Activated T-cell treated with anti-CD3 and anti-CD28 coated beads for 48 hours (primary cell): ENCODE measurements around the gene HMX1.

Experiments used
- DNase-seq: peaks from one replicate; pipeline ENCODE4 v3.0.0-alpha.2; 2020; ENCODE audit warnings: low read depth

Gene HMX1

GRCh38 chr4:8892556-8893226 is 21.1 kb upstream of the HMX1 start:
- no peak for DNase-seq

DNA sequence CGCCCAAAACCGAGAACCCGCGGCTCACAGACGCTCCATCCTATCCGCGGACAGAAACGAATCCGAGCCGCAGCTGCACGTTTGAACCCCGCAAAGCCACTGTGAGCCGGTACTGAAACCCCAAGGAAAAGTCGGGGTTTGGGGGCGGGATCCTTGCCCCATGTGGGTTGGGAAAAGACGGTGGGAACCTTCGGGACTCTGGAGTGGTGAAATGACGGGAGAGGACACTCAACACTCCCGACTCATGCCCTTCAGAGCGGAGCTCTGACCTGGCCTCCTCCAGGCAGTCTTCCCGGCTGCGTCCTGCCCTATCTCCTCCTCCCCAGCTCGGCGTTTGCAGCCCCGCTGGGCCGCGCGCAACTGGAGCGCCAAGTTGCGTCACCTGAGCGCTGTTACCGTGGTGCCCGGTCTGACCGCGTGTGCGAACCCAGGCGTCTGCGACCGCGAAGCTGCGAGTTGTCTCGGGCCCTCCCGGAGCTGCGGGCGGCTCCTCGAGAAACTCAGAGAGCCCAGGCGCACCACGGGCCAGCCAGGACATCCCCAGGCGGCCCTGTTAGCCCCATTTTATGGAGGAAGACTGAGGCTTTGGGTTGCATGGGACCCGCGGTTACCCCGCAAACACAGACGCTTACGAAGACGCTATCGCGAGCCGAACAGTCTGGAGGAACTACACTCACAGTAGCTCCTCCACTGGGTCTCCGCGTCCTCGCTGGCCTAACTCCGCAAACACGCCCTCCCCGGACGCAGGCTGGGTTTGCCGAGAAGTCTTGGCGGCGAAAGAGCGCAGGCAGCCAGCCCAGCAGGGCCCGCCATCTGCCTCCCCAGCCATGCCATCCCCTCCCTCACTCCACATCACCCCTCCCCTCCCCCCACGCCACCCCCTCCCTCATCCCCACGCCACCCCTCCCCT is 20.3 kb upstream of the HMX1 start:
- no peak for DNase-seq

DNA sequence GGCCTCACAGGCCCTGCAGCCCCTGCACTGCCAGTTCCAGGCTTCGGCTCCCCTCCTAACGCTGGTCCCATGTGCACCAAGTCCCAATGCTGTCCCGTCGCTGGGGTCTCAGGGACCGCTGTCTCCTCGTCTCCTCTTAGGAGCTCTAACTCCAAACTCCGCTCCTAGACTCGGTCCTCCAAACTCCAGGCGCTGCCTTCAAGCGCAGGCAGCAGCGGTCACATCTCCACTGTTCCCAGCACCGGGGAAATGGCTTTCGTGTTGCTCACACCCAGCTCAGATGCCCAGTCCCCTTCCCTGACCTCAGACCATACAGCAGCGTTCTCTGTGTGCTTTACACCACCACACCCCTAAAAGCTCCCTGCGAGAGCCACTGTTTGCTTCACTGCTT is 19.6 kb upstream of the HMX1 start:
- DNase-seq: no peak

GRCh38 chr4:8888856-8889255 is 17.2 kb upstream of the HMX1 start:
- no peak for DNase-seq

GRCh38 chr4:8886612-8887406 is 15.2 kb upstream of the HMX1 start:
- DNase-seq: no peak

DNA sequence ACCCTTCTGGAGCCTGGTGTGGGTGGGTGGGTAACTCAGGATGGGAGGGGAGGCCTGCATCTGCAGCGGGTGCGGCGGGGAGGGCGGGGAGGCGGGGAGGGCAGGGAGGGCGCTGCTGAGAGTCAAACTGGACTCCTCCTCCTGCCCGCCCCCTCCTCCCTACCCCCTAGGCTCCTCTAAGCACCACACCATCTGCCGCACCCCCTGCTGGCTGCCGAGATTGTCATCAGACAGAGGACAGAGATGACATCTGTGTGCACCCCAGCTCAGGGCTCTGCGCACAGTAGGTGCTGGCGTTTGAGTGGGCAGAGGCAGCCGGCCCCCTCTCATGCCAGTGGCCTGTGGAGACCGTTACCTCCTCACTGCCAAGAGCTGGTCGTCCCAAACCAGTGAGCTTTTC is 10.6 kb upstream of the HMX1 start:
- DNase-seq: no peak

DNA sequence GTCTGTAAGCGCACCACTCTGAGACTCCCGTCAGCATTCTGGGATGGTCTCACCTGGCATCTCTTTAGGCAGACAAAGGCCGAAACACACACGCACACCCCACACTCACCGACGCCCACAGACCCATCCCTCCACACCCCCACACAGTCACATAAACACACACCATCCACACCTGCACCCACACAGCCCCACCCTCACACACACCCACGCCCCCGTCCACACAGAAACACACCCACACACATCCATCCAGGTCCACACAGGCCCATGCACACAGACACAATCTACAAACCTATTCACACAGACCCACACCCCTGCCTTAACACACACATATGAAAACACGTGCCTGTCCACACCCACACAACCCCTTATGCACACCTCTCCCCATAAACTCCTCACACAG is 9.2 kb upstream of the HMX1 start:
- no peak for DNase-seq

- DNase-seq: no peak
Measured at GRCh38 chr4:8879574-8879973, 7.9 kb upstream of the HMX1 start.

DNA sequence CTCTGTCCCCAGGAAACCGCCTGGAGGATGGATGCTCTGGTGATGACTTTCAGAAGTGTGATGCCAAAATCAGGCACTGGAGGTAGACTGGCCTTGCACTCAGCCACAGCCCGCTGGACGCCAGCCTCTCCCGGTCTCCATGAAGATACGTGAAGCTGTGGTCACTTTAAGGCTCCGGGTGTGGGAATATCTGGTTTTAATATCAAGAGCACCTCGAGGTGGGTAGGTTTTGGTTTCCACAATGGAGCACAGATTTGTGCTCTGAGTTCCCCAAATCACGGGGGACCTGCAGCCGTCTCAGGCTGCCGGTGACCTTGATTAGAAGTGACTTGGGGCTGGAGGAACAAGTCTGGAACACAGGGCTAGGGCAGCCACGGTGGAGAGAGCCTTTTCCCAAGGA is 6.8 kb upstream of the HMX1 start:
- no peak for DNase-seq

- DNase-seq: no peak
Measured at GRCh38 chr4:8877780-8878040, 6.1 kb upstream of the HMX1 start.

DNA sequence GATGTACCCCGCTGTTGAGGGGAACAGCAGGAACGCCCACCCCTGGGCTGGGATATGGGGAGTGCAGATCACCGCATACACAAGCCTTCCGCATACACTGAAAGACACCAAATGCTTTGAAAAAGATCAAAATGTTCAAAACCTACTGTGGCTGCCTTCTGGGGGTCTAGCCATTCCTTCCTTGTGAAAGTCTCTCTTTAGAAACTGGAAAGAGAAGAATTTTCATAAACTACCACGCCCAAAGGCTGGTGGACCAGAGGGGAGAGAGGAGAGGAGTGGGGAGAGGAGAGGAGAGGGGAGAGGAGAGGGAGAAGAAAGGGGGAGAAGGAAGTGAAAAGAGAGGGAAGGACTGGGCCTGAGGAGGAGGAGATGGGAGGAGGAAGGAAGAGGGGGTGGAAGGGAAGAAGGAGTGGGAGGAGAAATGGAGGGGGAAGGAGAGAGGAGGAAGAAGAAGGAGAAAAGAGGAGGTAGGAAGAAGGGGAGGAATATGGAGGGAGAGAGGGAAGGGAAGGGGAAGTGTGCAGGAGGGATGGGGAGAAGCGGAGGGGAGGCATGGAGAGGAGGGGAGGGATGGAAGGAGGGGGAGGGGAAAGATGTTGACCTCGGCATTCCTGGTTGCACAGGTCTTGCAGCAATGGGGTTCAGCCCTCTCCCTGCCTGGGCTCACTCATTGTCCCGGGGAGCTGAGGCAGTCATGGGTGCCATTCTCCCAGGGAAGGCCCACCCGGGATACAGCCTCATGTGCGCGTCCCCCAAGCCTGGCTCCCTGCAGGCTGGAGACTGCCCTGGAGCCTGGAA is 5.5 kb upstream of the HMX1 start:
- no peak for DNase-seq

GRCh38 chr4:8874896-8875680 is 3.4 kb upstream of the HMX1 start:
- DNase-seq: no peak

DNA sequence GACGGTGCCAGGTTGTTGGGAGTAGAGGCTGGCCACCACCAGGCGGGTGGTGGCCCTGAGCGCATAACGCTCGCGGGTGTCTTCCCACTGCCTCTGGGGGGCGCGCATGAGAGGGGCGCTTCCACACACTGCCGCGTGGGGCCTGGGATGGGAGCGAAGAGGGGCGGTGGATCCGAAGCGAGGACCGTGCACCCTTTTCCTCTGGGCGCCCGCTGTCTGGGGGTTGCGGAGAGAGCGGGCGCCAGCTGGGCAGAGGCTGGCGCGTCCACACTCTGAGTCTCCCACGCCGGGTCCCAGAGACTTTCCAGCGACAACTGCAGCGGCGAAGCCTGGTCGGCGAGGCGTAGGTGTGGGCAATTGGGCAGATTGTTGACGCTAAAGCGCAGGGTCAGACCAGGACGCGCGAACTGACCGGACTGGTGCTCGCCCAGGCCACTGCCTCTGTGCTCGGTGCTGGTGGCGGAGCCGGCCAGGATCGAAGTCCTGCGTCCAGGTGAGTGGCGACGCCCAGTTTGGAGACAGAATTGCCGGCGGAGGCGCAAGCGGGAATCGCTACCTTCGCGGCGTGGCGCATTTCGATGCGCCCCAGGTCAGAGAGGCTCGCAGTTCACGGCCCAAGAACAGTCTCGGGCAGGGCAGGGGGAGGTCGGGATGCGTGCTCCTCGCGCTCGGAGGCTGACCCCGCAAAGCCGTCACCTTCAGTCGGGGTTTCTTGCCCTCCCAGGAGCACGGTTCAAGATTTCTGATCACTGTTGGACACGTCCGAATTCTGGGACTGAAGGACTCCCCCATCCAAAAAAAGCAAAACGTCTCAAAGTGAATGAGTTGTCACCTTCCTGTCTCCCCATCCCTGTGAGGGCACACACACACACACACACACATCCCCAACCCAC is 2.6 kb upstream of the HMX1 start:
- no peak for DNase-seq

DNA sequence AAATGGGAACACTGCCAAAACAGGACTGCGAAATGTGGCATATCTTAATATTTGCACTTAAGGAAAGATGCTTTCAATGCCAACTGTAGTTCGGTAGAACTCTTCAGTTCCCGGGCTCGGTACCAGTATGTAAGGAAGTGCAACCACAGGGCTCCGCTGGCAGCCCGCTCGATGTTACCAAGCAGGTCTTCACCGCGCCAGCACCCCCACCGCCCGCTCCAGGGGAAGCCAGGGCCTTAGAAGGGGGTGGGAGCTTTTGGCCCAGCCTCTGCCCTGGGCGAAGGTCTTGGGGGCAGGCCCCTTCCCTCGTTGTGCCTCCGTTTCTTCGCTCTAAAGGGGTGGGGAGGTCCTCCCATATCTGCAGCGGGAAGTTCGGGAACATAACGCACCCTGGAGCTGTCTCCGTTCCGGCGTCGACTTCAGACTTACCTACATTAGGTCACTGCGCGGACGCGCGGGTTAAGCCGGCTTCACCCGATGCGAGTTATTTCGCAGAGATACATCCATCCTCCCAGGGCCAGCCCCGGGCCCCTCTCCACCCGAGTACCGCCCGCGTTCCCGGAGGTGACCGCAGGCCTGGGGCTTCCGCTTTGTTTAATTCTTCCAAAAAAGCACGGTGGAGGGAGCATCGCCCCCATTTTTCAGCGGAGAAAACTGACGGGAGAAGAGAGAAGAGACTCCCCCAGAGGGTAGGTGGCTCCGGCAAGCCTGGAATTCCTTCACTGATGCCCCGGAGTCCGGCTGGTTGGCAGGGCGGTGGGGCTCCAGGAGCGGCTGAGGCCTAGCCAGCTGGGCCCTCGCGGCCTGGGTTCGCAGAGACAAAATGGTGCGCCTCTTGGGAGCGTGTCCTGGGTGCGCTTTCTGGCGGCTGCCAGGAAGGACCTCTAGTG is 1.0 kb upstream of the HMX1 start:
- DNase-seq: no peak

DNA sequence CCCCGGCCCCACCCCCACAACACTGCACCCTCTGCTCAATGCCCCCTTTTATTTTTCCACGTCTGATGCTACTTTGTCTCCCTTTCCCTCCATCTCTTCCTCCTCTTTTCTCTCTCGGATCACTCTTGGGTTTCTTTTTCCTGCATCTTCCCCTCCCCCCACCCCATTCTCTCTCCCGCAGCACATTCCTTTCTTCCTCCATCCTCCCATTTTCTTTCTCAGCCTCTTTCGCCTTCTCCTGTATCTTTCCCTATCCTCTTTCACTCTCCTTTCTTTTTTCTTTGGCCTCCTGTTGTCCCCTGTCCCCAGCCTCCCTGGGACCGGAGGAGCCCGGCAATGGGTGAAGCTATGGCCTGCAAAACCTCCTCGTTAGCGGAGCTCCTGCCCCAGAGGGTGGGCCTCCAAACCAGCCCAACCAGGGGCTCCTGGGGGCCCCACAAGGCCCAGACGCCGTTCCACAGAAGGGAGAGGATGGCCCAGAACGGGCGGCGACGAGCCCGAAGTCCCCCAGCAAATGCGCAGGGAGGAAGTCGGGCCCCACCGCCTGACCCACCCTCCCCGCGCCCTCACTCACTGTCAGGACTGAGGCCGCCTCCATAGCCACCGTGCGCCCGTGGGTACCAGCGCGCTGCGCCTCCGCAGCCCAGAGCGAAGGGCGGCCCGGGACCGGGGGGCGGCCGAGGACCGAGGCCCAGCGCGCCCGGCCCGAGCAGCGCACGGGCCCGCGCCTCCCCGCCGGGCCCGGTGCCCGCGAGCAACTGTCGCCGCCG is 807 bp downstream of the HMX1 start:
- no peak for DNase-seq

DNA sequence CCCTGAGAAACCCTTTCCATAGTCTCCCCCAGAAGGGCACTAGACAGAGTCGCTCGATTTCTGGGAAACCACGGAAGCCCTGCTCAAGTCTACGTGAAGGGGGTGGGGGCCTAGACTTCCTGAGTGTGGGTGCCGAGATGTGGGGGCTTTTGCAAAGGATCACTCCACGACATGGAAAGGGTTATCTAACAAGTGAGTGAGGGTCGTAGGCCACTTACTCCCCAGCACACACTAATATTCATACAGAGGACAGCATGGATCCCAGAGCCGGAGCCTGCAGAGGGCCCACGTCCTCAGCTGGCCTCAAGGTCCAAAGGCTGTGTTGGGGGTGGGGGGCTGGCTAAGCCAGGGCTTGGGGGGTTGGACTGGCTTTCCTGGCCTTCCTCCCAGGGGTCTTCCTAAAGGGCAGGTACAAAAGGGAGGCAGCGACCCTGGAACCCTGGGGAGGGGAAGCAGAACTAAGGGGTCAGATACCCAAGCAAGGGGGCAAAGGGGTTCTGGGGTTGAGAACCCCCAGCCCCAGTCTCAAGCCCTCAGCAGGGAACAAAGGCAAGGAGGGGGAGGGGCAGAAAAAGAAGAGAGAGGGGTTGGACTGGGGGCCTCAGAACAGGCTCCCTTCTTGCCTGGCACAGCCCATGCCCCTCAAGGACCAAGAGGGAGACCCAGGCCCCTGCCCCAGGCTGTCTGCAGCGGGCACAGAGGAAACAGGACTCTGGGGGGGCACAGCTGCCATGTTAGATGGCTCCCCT is 1.6 kb downstream of the HMX1 start:
- no peak for DNase-seq

DNA sequence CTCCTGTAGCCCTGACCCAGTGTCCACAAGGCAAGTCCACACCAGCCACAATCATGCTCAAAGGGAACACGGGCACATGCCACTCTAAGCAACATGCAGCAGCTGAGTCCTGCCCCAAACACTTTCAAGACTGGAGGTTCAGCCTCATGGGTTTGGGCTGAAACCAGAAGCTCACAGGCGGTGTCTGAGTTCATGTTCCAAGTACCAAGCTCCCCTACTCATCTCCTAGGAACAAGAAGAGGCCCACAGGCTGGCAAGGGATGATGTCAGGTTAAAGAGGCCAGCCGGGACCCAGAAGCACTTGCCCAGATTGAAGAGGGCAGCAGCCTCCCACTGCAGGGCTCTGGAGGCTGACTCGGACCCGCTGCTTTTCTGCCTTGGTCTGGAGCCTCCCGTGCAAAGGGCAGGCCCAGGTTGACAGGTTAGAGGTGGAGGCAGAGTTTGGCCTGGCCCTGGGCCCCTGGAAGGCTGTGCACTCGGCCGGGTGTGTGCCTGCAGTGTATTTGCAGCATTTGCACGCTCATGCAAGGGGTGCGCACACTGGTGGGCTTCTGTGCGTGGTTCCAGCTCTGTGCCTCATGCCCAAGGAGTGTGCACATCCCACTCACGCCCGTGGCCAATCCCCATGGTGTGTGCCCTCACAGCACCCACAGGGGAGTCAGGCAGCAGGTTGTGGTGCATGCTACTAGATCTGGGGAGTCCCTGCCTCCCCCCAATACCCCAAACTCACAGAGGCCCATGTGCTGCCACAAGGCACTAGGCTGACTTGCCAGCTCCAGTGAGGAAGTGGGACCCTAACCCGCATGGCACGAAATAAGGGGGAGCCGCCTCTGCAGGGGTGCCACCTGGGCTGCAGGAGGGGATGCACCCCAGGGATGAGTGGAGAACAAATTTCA is 2.4 kb downstream of the HMX1 start:
- no peak for DNase-seq
